GM18867 (cell line): Measurements from ENCODE around the gene STAT2.
"Not testable (repeated sequence)": the region's sequence is repeated elsewhere in the genome, so short reads cannot be mapped to it uniquely, and the experiment has no call there.

Experiments
- ATAC-seq: cut with Tn5 transposase; IDR thresholded peaks from one replicate; pipeline ENCODE4 v1.9.1; 2021; ENCODE audit warnings: mild to moderate bottlenecking, moderate library complexity; ENCODE audit not compliant: unreplicated experiment

Gene STAT2

DNA sequence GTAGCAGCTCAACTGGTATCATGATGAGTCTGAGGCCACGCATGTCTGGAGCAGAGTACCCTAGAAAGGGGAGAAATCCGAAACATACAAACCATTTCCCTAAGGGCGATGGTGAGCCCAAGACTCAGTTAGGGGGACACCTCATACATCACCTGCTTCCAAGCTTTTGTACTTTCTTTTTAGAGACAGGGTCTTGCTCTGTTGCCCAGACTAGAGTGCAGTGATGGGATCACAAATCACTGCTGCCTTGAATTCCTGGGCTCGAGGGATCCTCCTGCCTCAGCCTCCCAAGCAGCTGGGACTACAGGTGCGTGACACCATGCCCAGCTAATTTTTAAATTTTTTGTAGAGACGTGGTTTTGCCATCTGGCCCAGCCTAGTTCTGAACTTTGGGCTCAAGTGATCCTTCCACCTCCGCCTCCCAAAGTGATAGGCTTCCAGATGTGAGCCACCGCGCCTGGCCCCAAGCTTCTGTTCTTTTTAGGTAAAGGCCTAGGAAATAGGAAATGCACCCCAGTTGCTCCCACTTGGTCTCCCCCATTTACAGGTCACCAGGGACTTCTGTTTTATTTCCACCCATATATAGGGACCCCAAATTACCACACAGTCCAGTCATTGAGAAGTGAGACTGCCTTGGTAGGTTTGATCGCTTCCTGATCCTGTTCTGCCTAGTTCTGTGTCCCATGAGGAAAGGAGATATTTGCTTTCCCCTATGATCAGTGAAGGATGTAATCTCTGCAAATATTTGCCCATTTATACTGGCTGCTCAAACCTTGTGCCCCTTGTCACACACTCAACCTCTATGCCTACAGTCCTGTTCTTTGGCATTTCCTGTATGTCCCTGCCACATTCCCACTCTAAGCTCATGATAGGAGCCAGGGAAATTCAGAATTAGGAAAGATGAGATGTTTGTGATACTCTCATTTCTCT is 2.5 kb upstream of the STAT2 start, which contains the start of gene APOF:
TSS of gene APOF (minus strand) at position 728 of the 930 bp plus-strand sequence. CDS start at position 616, 112 bp downstream.
- ATAC-seq = no peak

DNA sequence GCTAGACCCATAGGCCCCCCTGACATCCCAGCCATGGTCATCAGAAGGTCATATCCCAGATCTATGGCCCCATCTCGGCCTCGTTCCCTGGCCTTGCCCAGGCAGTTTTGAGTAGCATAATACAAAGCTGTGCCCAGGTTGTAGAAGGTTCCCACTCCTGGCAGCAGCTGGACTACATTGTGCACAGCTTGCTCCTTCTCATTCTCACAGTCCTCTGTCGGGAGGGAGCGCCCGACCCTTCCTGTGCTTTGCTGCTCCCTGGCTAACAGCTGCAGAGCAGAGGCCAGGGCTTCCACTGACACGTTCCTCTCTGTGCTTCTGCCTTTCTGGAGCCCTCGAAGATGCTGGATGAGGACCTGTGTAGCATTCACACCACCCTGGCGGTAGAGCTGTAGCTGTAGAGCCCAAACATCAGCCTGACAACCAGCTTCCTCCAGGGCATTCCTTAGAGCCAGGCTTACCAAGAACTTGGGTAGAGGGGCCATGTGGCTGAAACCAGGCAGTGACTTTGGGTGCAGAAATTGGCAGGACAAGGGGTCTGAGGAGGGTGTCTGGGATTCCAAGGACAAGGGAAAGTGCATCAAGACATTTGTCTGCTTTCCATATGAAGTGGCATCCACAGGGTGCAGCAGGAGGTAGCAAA is 1.7 kb upstream of the STAT2 start:
- ATAC-seq = no peak

DNA sequence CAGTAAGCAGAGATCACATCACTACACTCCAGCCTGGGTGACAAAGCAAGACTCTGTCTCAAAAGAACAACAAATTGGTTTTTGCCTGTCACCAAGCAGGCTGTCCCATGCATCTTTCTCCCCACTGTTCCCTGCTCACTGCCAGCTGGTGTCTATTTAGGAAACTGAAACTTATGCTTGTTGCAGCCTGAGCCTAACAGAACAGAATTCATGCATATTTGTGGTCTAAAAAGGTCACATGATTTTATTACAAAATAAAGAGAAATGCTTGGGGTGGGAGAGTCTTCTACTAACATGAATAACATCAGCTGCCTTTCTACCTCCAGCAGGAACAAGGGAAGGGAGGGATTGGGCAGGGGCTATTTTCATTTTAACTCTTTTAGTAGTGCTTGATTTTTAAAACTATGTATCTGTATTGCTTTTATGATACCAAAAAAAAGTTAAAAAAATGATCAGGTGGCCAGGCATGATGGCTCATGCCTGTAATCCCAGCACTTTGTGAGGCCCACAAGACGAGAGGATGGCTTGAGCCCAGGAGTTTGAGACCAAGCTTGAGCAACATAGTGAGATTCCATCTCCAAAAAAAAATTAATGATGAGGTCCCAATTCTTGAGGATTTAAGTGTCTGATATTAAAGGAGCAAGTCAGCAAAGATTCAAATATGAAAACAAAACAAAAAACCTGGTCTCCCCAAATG is 923 bp downstream of the STAT2 start:
- ATAC-seq = no peak

DNA sequence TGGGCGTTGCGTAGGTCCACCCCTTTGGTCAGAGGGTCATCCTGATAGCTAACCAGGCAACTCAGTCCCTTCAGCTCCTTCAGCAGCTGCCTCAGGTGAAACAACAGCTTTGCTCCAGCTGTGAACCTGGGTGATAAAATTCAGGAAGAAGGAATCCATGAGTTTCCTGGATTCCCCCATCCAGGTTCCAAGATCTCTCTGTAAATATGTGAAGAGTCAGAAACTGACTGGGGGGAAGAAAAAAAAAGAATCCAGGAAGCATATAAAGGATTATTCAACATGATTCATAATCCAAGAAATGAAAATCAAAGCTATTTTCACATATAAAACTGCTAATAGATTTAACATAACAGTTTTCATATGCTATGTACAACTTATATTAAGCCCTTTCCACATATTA is 8.6 kb downstream of the STAT2 start:
- no peak for ATAC-seq

DNA sequence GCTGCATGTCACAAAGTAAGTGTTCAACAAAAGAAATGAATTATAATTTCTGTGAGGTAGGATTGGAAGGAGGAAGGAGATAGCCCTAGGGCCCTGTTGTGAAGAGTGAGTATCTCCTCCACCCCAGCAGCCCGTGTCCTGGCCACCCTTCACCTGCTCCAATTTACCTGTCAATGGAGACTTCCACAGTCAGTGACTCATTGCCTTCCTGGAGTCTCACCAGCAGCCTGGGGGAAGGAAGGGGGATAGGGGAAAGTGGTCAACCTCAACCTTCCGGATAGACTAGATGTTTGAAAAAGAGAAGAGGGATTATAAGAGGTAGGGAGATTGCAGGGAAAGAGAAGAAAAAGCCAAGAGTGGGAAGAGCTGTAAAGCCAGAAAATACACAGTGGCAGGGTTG is 9.2 kb downstream of the STAT2 start:
- no peak for ATAC-seq

DNA sequence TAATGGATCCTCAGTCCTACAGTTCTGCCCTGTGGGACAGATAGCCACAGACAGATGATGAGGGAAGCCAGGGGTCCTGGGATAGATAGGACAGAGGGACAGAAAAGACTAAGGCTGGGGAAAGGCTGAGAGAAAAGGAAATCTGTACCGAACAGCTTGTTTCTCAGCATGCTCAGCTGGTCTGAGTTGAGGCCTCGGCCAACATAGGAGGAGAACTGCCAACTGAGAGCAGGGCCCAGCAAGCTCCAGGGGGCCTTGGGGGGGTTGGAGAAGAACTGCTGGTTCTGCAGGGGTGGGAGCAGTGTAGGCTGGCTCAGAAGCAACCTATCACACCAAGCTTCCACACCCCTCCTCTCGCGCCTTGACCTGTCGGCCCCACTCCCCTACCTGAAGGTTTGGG is 11.1 kb downstream of the STAT2 start:
- no peak for ATAC-seq

DNA sequence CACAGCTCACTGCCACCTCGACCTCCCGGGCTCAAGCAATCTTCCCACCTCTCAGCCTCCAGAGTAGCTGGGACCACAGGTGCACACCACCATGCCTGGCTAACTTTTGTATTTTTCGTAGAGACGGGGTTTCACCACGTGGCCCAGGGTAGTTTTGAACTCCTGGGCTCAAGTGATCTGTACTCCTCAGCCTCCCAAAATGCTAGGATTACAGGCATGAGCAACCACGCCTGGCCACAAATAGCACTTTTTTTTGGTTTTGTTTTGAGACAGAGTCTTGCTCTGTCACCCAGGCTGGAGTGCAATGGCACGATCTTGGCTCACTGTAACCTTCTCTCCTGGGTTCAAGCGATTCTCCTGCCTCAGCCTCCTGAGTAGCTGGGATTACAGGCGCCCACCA is 12.7 kb downstream of the STAT2 start:
- ATAC-seq = not testable (repeated sequence)

DNA sequence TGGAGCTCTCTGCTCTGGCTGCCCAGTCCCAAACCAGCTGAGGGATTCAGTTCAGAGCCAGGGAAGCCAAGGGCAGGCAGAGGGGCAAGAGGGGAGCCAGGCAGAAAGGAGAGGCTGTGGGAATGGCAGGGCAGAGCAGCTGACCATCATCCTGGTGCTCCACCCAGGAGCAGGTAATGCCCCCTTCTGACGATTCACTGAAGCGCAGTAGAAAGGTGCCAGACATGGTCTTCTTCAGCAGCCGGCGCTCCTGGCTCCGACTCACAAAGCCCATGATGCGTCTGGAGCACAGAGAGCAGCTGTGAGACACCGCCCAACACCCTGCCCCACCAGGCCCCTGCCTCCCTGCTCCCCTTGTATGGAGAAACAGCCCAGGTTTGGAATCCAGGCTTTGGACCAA is 13.2 kb downstream of the STAT2 start:
- no peak for ATAC-seq

DNA sequence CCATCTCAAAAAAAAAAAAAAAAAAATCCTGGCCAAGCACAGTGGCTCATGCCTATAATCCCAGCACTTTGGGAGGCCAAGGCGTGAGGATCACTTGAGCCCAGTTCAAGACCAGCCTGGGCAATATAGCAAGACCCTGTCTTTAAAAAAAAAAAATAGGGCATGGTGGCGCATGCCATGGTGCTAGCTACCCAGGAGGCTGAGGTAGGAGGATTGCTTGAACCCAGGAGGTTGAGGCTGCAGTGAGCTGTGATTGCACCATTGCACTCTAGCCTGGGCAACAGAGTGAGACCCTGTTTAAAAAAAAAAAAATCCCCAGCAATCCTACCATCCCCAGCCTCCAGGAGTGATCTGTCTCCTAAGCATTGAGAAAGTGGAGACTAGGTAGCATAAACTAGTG is 17.6 kb downstream of the STAT2 start:
- not testable (repeated sequence) for ATAC-seq

DNA sequence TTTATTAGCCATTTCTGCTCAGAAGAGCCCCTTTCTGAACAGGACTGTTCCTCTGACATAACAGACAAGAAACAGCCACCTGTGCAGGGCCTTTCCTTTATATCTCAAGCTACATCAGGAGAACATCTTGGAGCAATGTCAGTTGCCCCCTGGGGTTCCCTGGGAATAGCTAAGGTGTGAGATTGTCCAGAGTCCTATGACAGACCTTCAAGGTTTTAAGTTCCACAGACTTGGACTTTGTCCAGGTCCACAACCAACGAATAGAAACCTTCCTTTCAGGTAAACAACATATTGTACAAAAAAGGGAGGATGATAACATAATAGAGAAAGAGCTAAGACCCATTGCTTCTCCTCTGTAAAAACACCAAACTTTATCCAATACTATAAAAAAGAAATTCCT is 18.3 kb downstream of the STAT2 start:
- ATAC-seq = no peak

DNA sequence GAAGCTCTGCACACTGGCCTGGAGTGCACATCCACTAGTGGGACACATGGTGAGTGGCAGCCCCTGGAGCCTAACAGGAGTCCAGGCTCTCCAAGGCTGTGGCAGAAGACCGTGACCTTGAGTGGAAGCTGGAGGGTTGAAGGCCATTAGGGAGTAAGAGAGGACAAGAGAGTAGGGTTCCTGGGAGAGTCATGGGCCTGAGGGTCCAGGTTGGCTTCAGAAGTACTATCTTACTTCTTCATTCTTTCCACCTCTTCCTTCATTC is 20.8 kb downstream of the STAT2 start:
- no peak for ATAC-seq

DNA sequence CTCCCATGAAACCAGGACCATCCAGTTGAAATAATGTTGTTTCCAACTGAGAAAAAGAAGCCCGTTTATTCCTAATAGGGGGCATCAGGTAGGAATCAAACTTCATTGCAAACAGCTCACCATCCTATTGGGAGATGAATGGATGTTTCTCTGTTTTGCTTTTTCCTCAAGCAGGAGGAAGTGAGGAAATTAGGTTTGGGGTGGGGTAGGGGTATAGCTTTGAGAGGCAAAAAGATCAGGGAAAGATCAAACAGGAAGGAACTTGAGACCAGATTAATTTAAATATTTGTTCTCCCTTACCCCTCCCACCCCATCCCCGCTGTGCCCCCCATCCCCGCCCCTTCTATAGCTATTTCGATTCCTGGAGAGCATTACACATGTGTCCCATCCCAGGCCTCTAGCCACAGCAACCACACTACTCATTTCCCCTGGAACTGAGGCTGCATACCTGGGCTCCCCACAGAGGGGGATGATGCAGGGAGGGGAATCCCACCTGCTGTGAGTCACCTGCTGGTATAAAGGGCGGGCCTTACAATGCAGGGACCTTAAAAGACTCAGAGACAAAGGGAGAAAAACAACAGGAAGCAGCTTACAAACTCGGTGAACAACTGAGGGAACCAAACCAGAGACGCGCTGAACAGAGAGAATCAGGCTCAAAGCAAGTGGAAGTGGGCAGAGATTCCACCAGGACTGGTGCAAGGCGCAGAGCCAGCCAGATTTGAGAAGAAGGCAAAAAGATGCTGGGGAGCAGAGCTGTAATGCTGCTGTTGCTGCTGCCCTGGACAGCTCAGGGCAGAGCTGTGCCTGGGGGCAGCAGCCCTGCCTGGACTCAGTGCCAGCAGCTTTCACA is 21.4 kb downstream of the STAT2 start, which contains the start of gene IL23A:
TSS of gene IL23A (plus strand) at position 577 of the 850 bp plus-strand sequence. CDS start at position 738, 161 bp downstream.
- ATAC-seq = no peak

DNA sequence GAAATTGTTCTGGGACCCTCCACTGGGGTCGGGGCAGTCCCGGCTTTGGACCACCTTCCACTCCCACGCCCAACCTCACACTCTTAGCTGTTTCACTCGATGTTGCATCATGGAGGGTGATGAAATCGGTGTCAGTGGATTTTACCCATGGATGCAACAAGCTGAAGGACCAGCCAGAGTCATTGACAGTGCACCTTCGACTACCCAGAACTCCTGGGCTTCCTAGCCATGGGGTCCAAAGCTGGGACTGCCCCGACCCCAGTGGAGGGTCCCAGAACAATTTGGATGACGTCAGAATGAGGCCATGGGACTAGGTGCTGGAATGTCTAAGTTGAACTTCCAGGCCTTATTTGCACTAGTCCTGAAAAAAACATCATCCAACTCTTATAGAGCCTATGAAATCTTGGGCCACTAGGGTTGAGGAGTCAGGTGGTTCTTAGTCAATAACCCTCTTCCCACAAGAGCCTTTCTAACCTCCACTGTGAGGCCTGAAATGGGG is 22.1 kb downstream of the STAT2 start:
- ATAC-seq = no peak

DNA sequence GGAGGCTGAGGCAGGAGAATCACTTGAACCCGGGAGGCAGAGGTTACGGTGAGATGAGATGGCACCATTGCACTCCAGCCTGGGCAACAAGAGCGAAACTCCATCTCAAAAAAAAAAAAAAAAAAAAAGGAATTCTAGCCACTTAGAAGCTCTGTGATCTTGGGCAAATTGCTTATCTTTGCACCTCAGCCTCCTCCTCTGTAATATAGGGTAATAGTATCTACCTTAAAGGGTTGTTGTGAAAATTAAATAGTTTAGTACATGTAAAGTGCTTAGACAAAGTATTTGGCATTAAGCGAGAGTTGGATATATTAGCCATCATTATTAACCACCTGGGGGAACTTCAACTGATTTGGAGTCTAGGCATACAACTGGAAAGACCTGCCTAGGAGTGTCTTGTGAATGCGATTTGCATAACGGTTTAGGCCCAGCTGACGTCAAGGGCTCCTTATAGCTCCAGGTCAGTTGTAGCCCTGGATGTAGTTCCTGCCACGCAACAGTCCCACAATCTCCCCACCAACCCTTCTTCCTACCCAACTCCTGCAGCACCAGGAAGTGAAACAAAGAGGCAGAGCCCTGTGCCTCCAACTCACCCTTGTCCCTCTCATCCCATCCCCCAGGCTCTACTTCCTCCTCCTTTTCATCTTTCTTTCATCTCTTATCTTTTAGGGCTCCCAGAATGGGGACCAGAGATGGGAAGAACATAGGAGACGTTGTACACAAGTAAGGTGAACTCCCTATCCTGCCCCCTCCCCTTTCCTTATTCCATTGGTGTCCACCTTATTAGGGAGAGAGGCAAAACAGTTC is 23.3 kb downstream of the STAT2 start:
- ATAC-seq = no peak

DNA sequence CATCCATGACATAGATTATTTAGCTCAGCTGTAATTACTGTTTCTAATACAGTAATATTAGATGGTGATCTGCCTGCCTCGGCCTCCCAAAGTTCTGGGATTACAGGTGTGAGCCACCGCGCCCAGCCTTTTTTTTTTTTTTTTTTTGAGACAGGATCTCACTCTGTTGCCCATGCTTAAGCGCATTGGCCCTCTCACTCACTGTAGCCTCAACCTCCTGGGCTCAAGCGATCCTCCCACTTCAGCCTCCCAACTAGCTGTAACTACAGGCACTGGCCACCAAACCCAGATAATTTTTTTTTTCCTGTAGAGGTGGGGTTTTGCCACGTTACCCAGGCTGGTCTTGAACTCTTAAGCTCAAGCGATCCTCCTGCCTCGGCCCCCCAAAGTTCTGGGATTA is 24.4 kb downstream of the STAT2 start:
- ATAC-seq = not testable (repeated sequence)

DNA sequence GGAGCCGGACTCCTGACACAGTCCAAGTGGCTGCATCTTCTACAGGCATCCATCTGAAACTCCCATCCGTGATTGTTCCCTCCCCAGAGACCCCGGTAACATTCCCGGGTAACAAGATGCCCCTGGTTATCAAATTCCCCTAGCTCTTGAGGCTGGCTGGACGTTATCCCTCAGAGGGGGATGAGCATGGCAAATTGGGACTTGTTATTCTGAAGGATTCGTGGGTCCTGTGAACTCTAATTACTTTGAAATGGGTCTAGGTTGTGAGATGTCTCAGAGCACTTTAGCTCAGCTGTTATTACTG is 25.5 kb downstream of the STAT2 start:
- ATAC-seq = no peak

DNA sequence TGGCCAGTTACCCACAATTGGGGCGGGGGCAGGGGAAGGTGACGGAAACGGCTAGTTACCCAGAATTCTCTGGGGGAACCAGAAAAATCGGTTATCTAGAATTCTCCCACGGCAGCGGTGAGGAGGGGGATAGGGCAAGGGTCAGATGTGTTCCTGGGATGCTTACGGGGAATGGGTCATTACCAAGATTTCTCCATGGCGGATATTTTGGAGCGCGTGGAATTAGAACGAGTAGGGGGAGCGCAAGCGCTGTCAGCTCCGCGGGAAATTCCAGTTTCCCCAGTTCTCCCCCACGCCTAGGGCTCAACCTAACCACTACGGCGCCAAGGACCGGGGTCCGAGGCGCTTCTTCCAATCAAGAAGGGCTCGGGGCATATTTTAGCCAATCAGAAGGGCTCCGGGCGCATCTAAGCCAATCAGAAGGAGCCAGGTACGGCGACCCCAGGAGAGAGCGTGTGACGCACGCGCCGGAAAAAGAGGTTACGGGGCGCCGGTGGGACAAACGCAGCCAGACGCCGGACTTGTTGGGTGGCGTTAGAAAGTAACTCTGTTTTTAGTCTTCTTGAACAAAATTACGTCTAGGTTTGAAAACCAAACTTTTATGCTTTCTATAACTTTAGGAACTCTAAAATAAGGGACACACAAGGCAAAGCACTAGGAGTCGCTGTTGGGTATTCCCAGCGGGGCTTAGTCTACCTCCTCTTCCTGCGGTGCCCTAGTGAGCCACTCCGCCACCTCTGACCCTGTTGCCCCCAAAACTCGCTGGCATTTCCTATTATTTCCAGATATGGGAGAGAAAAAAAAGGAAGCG is 26.0 kb downstream of the STAT2 start, which contains the start of gene PAN2:
TSS of gene PAN2 (minus strand) at position 322 of the 811 bp plus-strand sequence. CDS start 906 bp downstream, outside the sequence.
- ATAC-seq = peak; percentile 95

DNA sequence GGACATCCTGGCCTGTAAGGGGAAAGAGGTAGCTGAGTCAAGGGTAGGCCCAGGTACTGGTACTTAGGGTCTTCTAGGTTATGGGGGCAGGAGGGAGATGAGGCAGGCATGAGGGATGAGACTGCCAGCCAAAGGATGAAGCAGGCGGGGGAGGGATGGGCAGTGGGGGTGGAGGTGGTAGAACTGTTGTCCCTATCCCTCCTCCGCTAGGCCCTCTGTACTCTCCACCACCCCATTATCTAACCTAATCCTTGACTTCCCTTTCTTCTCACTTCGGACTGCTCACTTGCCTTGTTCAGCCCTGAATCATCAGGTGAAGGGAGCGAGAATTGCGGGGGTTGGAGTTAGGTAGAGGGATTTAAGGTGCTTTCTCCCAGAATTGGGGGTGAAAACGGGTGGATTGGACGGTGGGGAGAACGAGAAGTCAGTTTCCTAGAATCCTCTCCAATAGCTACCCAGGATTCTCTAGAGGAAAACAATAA is 26.7 kb downstream of the STAT2 start:
- no peak for ATAC-seq
